ENCODE data around the gene AATK.

DNA sequence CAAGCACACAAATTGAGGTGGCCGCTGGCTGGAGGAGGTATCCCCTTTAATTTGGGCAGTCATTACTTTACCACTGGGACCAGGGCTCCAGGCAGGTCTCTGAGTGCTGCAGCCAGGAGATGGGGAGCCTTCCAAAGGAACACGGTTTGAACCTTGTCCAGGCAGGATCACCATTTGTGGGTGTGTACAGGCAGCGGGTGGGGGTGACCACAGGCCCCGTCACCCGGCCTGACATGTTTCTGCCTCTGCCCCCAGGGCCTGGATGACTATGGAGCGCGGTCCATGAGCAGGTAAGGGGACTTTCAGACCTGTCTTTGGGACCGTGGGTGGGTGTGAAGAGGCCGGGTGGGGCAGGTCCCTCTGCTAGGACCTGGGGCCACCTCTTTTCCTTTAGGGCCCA lies 57.8 kb downstream of the AATK start:
- TF ChIP-seq, protein P1, sequence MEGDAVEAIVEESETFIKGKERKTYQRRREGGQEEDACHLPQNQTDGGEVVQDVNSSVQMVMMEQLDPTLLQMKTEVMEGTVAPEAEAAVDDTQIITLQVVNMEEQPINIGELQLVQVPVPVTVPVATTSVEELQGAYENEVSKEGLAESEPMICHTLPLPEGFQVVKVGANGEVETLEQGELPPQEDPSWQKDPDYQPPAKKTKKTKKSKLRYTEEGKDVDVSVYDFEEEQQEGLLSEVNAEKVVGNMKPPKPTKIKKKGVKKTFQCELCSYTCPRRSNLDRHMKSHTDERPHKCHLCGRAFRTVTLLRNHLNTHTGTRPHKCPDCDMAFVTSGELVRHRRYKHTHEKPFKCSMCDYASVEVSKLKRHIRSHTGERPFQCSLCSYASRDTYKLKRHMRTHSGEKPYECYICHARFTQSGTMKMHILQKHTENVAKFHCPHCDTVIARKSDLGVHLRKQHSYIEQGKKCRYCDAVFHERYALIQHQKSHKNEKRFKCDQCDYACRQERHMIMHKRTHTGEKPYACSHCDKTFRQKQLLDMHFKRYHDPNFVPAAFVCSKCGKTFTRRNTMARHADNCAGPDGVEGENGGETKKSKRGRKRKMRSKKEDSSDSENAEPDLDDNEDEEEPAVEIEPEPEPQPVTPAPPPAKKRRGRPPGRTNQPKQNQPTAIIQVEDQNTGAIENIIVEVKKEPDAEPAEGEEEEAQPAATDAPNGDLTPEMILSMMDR (IDR thresholded peaks at IDR 0.05): no peak
- no peak for TF ChIP-seq POLR2A (IDR thresholded peaks at IDR 0.05)
